T-helper 1 cell treated with Interleukin-12 subunit alpha and Interleukin-12 subunit beta and Interleukin-4 antibody, amounts not matched to agents 30 ng/mL and 1 ng/mL, for 36 hours (primary cell): Measurements from ENCODE around the gene RNPC3. TPM values are rescaled to one million over a fixed set of nuclear protein-coding genes. Genes with fewer than 3 reads are reported as not detected.

ENCODE experiments used
- intact Hi-C: fragments of 100-400 bp; cut with micrococcal nuclease; formaldehyde crosslinking; loops from one replicate; pipeline ENCODE4 v1.15.1; 2024
- total RNA-seq: library from RNA; stranded (reverse); gene quantifications from 2 replicates; pipeline ENCODE4 v1.2.3, GENCODE V29; 2022

Gene RNPC3
- total RNA-seq = 25.6 and 28.7 TPM in 2 replicates

GRCh38 chr1:103525607-103526507 lies at the start of gene RNPC3:
TSS of gene RNPC3 (plus strand) at chr1:103525699. CDS start at chr1:103526071, 372 bp downstream.
- intact Hi-C loops = loop anchor here (1.0 to 5.0 kb wide), 3 partner anchors 11 to 164 kb away; no protein-coding TSS in a partner anchor

DNA sequence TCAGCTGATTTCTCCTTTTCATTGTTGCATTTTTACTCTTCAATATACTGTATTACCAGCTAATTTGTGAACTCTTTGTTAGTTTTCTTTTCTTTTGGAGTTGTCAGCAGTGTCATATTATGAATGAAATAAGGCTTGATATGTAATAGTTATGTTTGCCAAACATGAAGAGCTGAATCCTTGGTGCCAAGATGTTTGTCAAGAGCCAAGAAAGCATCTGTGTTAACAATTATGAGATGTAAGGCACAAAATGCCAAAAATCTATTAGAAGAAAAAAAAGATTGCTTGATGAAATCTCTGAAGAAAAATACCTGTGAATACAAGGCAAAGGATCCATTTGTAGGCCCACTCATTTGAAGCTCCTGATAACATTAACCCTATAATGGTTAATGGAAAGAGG lies 48.4 kb upstream of the RNPC3 start:
- intact Hi-C loops = no loop called here

GRCh38 chr1:103489935-103490334 lies 35.6 kb upstream of the RNPC3 start:
- intact Hi-C loops = no loop called here

DNA sequence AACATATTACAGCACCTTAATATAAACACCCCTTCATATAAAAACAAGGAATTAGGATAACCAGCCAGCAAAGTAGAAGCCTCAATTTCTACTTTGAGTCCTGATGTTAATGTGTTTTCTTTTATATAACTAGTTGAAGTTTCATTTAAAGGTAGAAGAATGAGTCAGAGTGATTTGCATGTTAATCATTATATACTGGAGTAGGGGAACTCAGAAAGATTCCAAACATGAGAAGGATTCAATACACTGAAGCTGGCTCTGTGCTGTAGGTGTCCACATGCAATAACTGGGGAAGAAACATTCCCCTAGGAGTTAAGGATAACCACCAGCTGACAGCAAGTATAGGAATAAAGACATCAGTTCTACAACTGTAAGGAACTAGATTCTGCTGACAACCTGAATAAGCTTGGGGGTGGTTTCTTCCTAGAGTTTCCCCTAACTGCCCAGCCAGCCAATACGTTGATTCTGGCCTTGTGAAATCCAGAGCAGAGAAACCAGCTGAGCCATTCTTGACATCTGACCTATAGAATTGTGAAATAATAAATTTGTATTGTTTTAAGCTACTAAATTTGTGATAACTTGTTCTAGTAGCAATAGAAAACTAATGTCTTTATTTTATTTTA lies 33.4 kb upstream of the RNPC3 start:
- intact Hi-C loops = no loop called here

DNA sequence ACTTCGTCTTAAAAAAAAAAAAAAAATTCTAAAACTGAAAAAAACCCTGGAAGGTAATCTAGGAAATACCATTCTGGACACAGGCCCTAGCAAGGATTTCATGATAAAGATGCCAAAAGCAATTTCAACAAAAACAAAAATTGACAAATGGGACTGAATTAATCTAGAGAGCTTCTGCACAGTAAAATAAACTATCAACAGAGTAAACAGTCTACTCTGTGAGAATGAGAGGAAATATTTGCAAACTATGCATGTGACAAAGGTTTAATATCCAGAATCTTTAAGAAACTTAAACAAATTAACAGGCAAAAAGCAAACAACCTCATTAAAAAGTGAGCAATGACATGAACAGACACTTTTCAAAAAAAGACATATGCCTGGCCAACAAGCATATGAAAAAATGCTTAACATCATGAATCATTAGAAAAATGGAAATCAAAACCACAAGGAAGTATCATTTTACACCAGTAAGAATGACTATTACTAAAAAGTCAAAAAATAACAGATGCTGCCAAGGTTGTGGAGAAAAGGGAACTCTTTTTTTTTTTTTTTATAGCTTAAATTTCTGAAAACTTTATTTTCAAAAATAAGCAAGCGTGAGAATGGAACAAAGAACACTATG lies 29.4 kb upstream of the RNPC3 start:
- intact Hi-C loops = no loop called here

DNA sequence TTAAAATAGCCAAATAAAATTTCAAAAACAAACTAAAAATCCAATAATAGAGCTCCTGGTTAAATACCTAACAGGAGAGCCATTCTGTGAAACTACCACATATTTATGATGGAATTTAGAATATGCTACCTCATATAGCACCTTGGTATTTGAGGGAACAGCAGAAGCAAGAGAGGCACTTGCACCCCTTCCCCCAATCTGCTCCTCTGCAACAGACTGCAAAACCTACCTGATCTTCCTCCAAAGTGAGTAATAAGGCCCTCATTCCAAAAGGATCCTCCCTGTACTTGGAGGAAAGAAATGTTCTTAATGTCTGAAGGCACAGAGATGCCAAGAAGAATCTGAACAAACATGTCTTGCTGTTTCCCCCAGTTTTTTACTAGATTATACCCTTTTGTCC lies 28.1 kb upstream of the RNPC3 start:
- intact Hi-C loops = no loop called here

DNA sequence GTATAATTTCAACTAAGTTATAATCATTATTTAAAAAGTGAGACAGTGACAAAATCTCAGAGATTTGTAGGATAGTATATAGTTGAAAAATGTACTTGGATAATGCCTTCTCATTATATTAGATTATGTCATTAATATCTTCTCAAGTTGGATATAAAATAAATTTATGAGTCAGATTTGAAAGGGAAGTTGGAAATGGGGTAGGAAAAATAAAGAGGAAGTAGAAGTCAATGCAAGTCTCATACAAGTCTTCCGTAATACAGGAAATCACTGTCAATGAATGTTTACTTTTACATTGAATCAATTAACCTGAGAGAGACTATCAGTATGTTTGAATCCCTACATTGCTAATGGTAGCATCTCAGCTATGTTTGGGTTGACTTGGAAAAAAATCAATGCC lies 16.2 kb upstream of the RNPC3 start:
- intact Hi-C loops = no loop called here

DNA sequence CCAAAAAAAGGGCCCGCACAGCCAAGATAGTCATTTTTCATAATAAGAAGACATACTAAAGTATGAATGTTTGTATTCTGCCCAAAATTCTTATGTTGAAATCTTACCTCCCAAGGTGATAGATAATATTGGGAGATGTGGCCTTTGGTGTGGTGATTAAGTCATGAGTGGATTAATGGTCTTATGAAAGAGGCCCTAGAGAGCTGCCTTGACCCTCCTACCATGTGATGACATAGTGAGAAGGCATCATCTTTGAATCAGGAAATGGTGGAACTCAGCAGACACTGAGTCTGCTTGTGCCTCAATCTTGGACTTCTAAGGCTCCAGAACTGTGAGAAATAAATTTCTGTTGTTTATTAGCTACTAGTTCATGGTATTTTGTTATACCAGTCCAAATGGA lies 11.8 kb upstream of the RNPC3 start:
- intact Hi-C loops = no loop called here

- intact Hi-C loops = loop anchor here (1.0 to 5.0 kb wide), 5 partner anchors 10 to 1993 kb away; partner anchors contain the start of gene RNPC3
Measured at GRCh38 chr1:103514920-103515503, 10.5 kb upstream of the RNPC3 start.

DNA sequence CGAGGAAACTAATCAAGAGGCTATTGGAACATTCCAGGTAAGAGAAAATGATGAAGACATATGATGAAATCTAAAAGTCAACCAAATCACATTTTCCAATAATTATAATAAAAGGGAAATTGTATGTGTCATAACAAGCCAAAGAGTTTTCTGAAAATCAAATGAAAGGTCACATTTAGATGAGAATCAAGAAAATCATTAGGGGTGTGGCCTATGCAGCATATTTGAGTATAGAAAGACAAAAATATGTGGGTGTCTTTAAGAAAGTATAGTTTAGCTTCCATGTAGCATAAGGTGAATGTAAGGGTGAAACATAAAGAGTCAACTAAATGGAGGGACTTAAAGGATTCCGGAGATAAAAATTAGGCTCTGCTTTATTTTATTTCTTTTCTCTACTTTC lies 9.2 kb upstream of the RNPC3 start:
- intact Hi-C loops = loop anchor here (5.0 kb wide), 2 partner anchors 149 to 1994 kb away; no protein-coding TSS in a partner anchor

DNA sequence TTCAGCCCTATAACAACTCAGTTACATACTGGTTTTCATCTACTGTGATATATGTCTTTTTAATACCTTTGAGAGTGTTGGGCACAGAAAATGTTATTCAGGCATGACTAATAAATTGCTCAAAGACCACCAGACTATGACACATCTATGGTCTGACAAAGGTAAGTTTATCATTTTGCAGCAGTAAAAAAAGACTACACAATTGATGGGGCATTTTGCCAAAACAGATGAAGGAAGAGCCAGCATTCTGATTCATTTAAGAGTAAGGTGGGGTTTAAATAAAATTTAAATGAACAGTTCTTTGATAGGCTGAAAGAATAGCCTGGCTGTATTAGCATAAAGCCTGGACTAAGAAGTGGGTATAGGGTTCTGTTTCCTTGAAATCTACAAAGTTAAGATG lies 8.8 kb upstream of the RNPC3 start:
- intact Hi-C loops = loop anchor here (5.0 kb wide), 2 partner anchors 149 to 1994 kb away; no protein-coding TSS in a partner anchor

- intact Hi-C loops = loop anchor here (5.0 kb wide), 2 partner anchors 150 to 1995 kb away; no protein-coding TSS in a partner anchor
Measured at GRCh38 chr1:103517380-103518047, 8.0 kb upstream of the RNPC3 start.

DNA sequence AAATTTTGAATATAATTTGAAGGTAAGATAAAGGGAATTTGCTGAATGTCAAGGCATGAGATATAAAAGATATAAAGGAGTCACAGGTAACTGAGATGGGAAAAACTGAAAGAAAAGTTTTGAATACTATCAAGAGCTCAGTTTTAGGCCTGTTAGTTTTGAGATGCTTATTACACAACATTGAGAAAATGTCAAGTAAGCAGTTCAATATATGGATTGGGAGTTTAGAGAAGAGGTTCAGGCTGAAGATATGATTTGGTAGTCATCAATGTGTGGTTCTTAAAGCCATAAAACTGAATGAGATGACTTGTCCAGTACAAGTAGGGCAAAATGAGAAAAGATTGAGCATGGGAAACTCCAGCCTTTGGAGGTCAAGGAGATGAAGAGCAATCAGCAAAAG lies 4.7 kb upstream of the RNPC3 start:
- intact Hi-C loops = no loop called here

DNA sequence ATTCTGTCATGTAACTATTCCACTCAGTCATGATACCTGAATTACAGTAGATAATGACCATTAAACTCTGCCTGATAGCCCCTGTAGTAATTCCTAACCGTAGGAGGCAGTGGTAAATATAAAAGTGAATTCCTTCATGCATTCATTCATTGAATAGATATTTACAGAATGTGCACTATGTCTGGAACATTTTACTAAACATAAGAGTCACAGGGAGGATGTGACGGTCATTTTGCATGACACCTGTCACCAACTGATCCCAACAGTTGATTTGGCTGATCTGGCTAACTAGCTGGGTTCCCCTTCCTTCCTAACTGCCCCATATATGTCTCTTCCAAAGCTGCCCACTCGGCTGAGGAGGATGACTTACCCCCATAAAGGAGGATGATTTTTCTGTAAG lies 2.2 kb upstream of the RNPC3 start:
- intact Hi-C loops = no loop called here

DNA sequence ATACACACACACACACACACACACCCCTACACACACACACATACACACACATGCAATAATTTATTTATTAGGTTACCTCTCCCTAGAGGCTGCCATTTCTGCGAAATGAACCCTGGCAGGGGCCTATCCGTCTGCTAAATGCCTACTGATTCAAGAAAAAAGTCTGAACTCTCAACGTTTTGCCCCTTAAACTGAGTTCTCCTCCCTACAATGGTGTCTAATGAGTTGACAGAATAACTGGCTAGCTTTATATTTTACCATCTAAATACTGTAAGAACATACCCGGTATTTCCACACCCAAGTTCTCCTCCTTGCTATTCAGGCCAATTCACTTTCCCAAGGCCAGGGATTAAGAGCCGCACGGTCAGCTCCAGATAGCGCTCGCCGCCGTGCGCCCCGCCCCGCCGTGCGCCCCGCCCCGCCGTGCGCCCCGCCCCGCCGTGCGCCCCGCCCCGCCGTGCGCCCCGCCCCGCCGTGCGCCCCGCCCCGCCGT lies 339 bp upstream of the RNPC3 start:
- intact Hi-C loops = loop anchor here (1.0 to 5.0 kb wide), 2 partner anchors 10 to 163 kb away; no protein-coding TSS in a partner anchor

- intact Hi-C loops = loop anchor here (2.0 to 5.0 kb wide), 2 partner anchors 15 to 165 kb away; no protein-coding TSS in a partner anchor
Measured at GRCh38 chr1:103527331-103527730, 1.8 kb downstream of the RNPC3 start.

GRCh38 chr1:103529746-103530145 lies 4.2 kb downstream of the RNPC3 start:
- intact Hi-C loops = loop anchor here (5.0 kb wide), 1 partner anchor 167 kb away; no protein-coding TSS in a partner anchor

- intact Hi-C loops = no loop called here
Measured at GRCh38 chr1:103538226-103538625, 12.7 kb downstream of the RNPC3 start.

GRCh38 chr1:103541431-103541830 lies 15.9 kb downstream of the RNPC3 start:
- intact Hi-C loops = no loop called here

GRCh38 chr1:103546496-103546895 lies 21.0 kb downstream of the RNPC3 start:
- intact Hi-C loops = no loop called here
